Measurements from ENCODE around the gene BMPR1A. TPM values are rescaled to one million over a fixed set of nuclear protein-coding genes. Genes with fewer than 3 reads are reported as not detected.
"Not testable (repeated sequence)": the region's sequence is repeated elsewhere in the genome, so short reads cannot be mapped to it uniquely, and the experiment has no call there.

The BMPR1A gene
- total RNA-seq, 2 experiments from 2014 or later: 10.8 to 13.6 TPM

GRCh38 chr10:86952106-86952505 lies 195.7 kb downstream of the BMPR1A start:
- peaks cover 5% of the 10 kb centered on the region for H3K36me3 Mint-ChIP-seq
- ChIA-PET POLR2A (no interaction called here), CTCF (interaction anchor here (2.0 kb wide), 1 partner anchor 15 kb away, joined by 7 read pairs; no protein-coding TSS in a partner anchor)
- H3K27me3 Mint-ChIP-seq: no peaks in the 10 kb centered on the region
- intact Hi-C loops (cut with micrococcal nuclease): no loop called here
- no peak overlapping the region for H3K4me3 Mint-ChIP-seq
- no peak for DNase-seq
- no peak overlapping the region for H3K27ac Mint-ChIP-seq
- H3K4me1 Mint-ChIP-seq (ENCODE audit: low read depth): peaks cover 11% of the 10 kb centered on the region
- H3K9me3 Mint-ChIP-seq: peaks cover 17% of the 10 kb centered on the region

DNA sequence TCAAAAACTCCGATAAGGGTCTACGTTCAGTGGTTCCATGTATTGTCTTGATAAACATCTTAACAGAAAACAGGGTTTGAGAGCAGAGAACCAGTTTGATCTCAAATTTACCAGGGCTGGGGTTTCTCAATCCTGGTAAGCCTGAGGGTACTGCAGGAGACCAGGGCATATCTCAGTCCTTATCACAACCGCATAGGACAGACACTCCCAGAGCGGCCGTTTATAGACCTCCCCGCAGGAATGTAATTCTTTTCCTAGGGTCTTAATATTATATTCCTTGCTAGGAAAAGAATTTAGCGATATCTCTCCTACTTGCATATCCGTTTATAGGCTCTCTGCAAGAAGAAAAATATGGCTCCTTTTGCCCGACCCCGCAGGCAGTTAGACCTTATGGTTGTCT lies 196.3 kb downstream of the BMPR1A start:
- H3K4me3 Mint-ChIP-seq; DNase-seq; H3K27ac Mint-ChIP-seq; intact Hi-C loops (cut with micrococcal nuclease); H3K36me3 Mint-ChIP-seq; POLR2A ChIA-PET; H3K27me3 Mint-ChIP-seq: not testable (repeated sequence)
- peaks cover 11% of the 10 kb centered on the region for H3K4me1 Mint-ChIP-seq (ENCODE audit: low read depth)
- CTCF ChIA-PET: interaction anchor here (2.0 kb wide), 1 partner anchor 14 kb away, joined by 7 read pairs; no protein-coding TSS in a partner anchor
- peaks cover 17% of the 10 kb centered on the region for H3K9me3 Mint-ChIP-seq

DNA sequence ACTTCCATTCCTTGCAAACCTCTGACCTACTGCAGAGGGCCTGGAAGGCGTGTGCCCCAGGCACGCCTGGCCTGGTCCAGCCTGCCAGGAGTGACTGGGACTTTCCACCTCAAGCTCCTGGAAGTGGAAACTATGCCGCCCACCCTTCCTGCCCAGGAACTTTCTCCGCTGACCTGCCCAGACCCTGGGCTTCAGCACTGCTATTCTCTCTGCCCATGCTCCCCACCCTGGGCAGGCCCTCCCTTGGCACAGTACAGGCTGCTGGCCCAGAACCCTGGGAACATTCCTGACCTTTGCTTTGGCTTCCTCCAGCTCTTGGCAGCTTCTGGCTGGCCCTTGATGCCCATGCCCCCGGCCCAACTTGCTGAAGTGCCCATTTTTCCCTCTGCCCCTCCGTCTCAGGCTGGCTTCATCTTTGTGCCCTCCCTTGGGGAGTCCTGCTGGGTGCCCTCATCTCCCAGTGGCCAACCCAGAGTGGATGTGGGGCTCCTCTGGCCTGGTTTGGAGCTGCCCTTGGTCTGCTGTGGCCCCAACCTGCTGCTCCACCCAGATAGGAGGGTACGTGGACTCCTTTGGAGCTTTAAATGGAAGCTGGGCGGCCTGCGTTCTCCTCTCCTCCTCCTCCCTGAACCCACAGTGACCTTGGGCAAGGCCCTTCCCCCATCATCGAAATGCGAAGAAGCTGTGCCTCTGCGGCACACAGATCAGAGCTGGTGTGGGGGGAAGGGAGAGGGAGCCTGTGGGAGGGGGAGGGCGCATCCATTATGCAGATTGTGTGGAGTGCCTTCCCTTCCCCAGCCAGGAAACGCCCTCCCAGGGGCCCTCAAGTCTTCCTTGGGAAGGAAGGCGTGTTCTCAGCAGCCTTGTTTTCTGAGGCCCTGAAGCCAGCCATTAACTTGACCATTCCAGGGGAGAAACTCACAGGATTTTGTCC lies 197.6 kb downstream of the BMPR1A start:
- H3K4me3 Mint-ChIP-seq: no peak overlapping the region
- POLR2A ChIA-PET: no interaction called here
- CTCF ChIA-PET: interaction anchor here (0.9 kb wide), 1 partner anchor 12 kb away, joined by 5 read pairs; no protein-coding TSS in a partner anchor

GRCh38 chr10:86954681-86955500 lies 198.5 kb downstream of the BMPR1A start:
- no peaks in the 10 kb centered on the region for H3K27me3 Mint-ChIP-seq
- intact Hi-C loops (cut with micrococcal nuclease): no loop called here
- H3K36me3 Mint-ChIP-seq: peaks cover 5% of the 10 kb centered on the region
- ChIA-PET POLR2A (no interaction called here), CTCF (interaction anchor here (0.9 kb wide), 1 partner anchor 12 kb away, joined by 5 read pairs; no protein-coding TSS in a partner anchor)
- no peak overlapping the region for H3K4me3 Mint-ChIP-seq
- H3K4me1 Mint-ChIP-seq (ENCODE audit: low read depth): peaks cover 11% of the 10 kb centered on the region
- no peak overlapping the region for H3K27ac Mint-ChIP-seq
- no peak for DNase-seq
- H3K9me3 Mint-ChIP-seq: peaks cover 17% of the 10 kb centered on the region

More for the DNA sequence above, 197.6 kb downstream of the BMPR1A start:
- peaks cover 11% of the 10 kb centered on the region for H3K4me1 Mint-ChIP-seq (ENCODE audit: low read depth)
- intact Hi-C loops (cut with micrococcal nuclease): no loop called here
- H3K27ac Mint-ChIP-seq: no peak overlapping the region
- no peaks in the 10 kb centered on the region for H3K27me3 Mint-ChIP-seq
- H3K36me3 Mint-ChIP-seq: peaks cover 5% of the 10 kb centered on the region
- DNase-seq: no peak
- H3K9me3 Mint-ChIP-seq: peaks cover 17% of the 10 kb centered on the region

- Mint-ChIP-seq H3K36me3 (peaks cover 5% of the 10 kb centered on the region), H3K27me3 (no peaks in the 10 kb centered on the region), H3K9me3 (peaks cover 17% of the 10 kb centered on the region), H3K4me3 (no peak overlapping the region), H3K27ac (no peak overlapping the region), H3K4me1 (ENCODE audit: low read depth) (peaks cover 6% of the 10 kb centered on the region)
- POLR2A ChIA-PET: no interaction called here
- intact Hi-C loops (cut with micrococcal nuclease): no loop called here
- CTCF ChIA-PET: no interaction called here
- DNase-seq: no peak
These were observed 199.2 kb downstream of the BMPR1A start for GRCh38 chr10:86955501-86956194.

DNA sequence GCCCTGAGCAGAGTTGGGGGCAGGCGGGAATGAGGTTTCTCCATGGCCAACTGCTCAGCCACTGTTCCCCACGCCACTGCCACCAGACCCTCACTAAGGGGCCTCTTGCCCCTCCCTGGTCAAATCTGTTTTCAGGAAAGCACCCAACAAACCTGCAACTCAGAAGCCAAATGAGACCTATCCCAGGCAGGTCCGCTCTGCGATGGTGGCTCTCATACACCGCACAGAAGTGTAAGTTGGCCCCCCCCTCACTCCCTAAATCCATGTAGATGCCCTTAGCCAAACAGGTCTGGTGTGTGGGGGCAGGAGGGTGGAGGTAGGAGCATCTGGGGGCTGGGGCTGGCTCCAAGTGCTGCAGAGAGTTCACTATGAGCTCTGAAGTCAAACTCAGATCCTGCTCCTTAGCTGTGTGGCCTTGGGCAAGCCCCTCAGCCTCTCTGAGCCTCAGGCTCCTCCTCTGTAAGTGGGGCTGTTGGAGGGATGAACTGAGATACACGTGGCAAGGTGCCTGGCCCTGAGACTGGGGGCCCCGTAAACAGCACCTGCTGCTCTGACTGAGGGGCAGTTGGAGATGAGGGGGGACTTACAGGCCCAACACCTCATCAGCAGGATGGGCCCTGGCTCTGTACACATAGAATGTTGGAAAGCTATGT lies 199.9 kb downstream of the BMPR1A start:
- no peak overlapping the region for H3K4me3 Mint-ChIP-seq
- H3K27ac Mint-ChIP-seq: no peak overlapping the region
- intact Hi-C loops (cut with micrococcal nuclease): no loop called here
- H3K4me1 Mint-ChIP-seq (ENCODE audit: low read depth): peaks cover under 1% of the 10 kb centered on the region
- no peak for DNase-seq
- no peaks in the 10 kb centered on the region for H3K27me3 Mint-ChIP-seq
- peaks cover 5% of the 10 kb centered on the region for H3K36me3 Mint-ChIP-seq
- ChIA-PET POLR2A (interaction anchor here (0.5 kb wide), 1 partner anchor 39 kb away, joined by 3 read pairs; no protein-coding TSS in a partner anchor), CTCF (interaction anchor here (0.8 kb wide), 1 partner anchor 17 kb away, joined by 3 read pairs; no protein-coding TSS in a partner anchor)
- H3K9me3 Mint-ChIP-seq: peaks cover 17% of the 10 kb centered on the region

GRCh38 chr10:86956848-86957448 lies 200.5 kb downstream of the BMPR1A start:
- DNase-seq: no peak
- Mint-ChIP-seq H3K27ac (no peak overlapping the region), H3K36me3 (peaks cover 1% of the 10 kb centered on the region), H3K4me1 (ENCODE audit: low read depth) (no peaks in the 10 kb centered on the region), H3K9me3 (peaks cover 15% of the 10 kb centered on the region), H3K4me3 (no peak overlapping the region), H3K27me3 (no peaks in the 10 kb centered on the region)
- ChIA-PET POLR2A (interaction anchor here (0.5 kb wide), 1 partner anchor 40 kb away, joined by 3 read pairs; no protein-coding TSS in a partner anchor), CTCF (interaction anchor here (0.8 kb wide), 2 partner anchors 9 to 18 kb away, joined by 3 to 4 read pairs; no protein-coding TSS in a partner anchor)
- intact Hi-C loops (cut with micrococcal nuclease): no loop called here

DNA sequence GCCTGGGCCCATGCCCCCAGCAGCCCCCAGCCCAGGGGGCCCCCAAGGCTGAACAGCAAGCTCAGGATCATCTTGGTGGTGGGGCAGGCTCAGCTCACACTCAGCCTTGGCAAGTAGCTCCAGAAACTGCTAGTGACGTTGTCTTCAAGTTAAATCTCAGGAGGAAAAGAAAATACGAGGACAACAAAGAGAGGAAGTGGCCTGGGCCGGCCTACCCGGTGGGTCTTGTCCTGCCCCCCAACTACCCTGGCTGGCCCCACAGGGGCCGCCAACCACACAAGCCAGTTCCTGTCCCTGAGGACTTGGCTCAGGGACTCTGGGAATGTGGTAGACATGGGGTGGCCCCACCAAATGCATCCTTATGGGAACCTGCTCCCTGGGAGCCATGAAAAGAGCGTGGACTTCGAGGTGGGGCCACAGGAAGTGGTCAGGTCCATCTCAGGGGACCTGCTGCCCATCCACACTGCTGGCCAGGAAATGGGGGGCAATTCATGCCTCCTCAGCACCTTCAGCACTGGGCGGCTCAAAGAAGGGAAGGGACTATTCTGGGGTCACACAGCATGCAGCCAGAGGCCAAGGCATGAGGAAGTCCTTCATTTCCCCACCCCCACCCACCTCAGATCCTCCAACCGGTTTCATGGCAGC lies 201.2 kb downstream of the BMPR1A start, which contains the start of gene MMRN2:
Gene MMRN2, minus strand, starts transcription at position 145 of the 645 bp plus-strand sequence. Its CDS starts 74 bp downstream, at position 71.
- no peak for DNase-seq
- no peaks in the 10 kb centered on the region for H3K36me3 Mint-ChIP-seq
- no peak within 1 kb of the TSS for H3K27ac Mint-ChIP-seq
- CTCF ChIA-PET: interaction anchor here (0.8 kb wide), 1 partner anchor 9 kb away, joined by 4 read pairs; no protein-coding TSS in a partner anchor
- no peak within 1 kb of the TSS for H3K4me3 Mint-ChIP-seq
- POLR2A ChIA-PET: no interaction called here
- no peaks in the 10 kb centered on the region for H3K4me1 Mint-ChIP-seq (ENCODE audit: low read depth)
- intact Hi-C loops (cut with micrococcal nuclease): no loop called here
- H3K27me3 Mint-ChIP-seq: no peaks in the 10 kb centered on the region
- H3K9me3 Mint-ChIP-seq: peaks cover 8% of the 10 kb centered on the region

GRCh38 chr10:86958116-86958900 lies 201.9 kb downstream of the BMPR1A start, which contains the start of gene SNCG:
TSS of gene SNCG (plus strand) at chr10:86958599. CDS start at chr10:86958698, 99 bp downstream.
- Mint-ChIP-seq H3K9me3 (peaks cover 2% of the 10 kb centered on the region), H3K27ac (no peak within 1 kb of the TSS), H3K36me3 (no peaks in the 10 kb centered on the region), H3K27me3 (no peaks in the 10 kb centered on the region), H3K4me3 (no peak within 1 kb of the TSS), H3K4me1 (ENCODE audit: low read depth) (no peaks in the 10 kb centered on the region)
- DNase-seq: no peak
- POLR2A ChIA-PET: no interaction called here
- intact Hi-C loops (cut with micrococcal nuclease): no loop called here
- CTCF ChIA-PET: interaction anchor here (1.0 to 1.6 kb wide), 3 partner anchors 8 to 270 kb away, joined by 3 to 6 read pairs (median 5); partner anchors contain the start of gene ADIRF
